NCI-H2107 treated with DMSO at 0.1 percent for 48 hours (cell line): ENCODE data around the gene HKDC1.
"Not testable (repeated sequence)": the region's sequence is repeated elsewhere in the genome, so short reads cannot be mapped to it uniquely, and the experiment has no call there.

Experiments used
- DNase-seq: peaks from one replicate; lab custom pipeline; 2025; ENCODE audit not compliant: unreplicated experiment; lab: John Stamatoyannopoulos, UW

The HKDC1 gene

GRCh38 chr10:69275444-69275843 lies 55.3 kb downstream of the HKDC1 start:
- DNase-seq, result no peak

GRCh38 chr10:69276503-69276902 lies 56.4 kb downstream of the HKDC1 start:
- no peak for DNase-seq

- no peak for DNase-seq
Measured at GRCh38 chr10:69278446-69278963, 58.4 kb downstream of the HKDC1 start, which contains the start of gene HK1. HK1 (plus strand) TSS chr10:69278496.

- no peak for DNase-seq
Measured at GRCh38 chr10:69279110-69279509, 59.0 kb downstream of the HKDC1 start.

GRCh38 chr10:69281507-69282413 lies 61.6 kb downstream of the HKDC1 start:
- no peak for DNase-seq

GRCh38 chr10:69284402-69284801 lies 64.3 kb downstream of the HKDC1 start:
- DNase-seq, result not testable (repeated sequence)

GRCh38 chr10:69285699-69286098 lies 65.6 kb downstream of the HKDC1 start:
- no peak for DNase-seq

- no peak for DNase-seq
Measured at GRCh38 chr10:69287181-69287580, 67.0 kb downstream of the HKDC1 start.

- no peak for DNase-seq
Measured at GRCh38 chr10:69290993-69291392, 70.9 kb downstream of the HKDC1 start.

GRCh38 chr10:69292459-69292858 lies 72.3 kb downstream of the HKDC1 start:
- DNase-seq, result no peak

- no peak for DNase-seq
Measured at GRCh38 chr10:69295027-69295636, 75.0 kb downstream of the HKDC1 start.

- no peak for DNase-seq
Measured at GRCh38 chr10:69303632-69304051, 83.5 kb downstream of the HKDC1 start.

- no peak for DNase-seq
Measured at GRCh38 chr10:69306421-69306820, 86.3 kb downstream of the HKDC1 start.

GRCh38 chr10:69307434-69307833 lies 87.3 kb downstream of the HKDC1 start:
- DNase-seq, result no peak

GRCh38 chr10:69308304-69308703 lies 88.2 kb downstream of the HKDC1 start:
- DNase-seq, result not testable (repeated sequence)

- DNase-seq, result no peak
Measured at GRCh38 chr10:69311309-69311708, 91.2 kb downstream of the HKDC1 start.

- no peak for DNase-seq
Measured at GRCh38 chr10:69312528-69312927, 92.4 kb downstream of the HKDC1 start.

GRCh38 chr10:69315100-69315542 lies 95.0 kb downstream of the HKDC1 start:
- DNase-seq, result no peak

- DNase-seq, result no peak
Measured at GRCh38 chr10:69315610-69316312, 95.6 kb downstream of the HKDC1 start.

- no peak for DNase-seq
Measured at GRCh38 chr10:69316313-69317059, 96.4 kb downstream of the HKDC1 start.
